OCI-LY3 (cell line): ENCODE measurements around the gene PCYT2.

Source experiments
- H2AFZ ChIP-seq: fragments of 200-600, 300-600 bp; shearing (Covaris generic); 2 replicates; pipeline ENCODE4 v1.6.0; 2014; ENCODE audit warnings: antibody characterized with exemption, low read depth, low read length
- H3K27ac ChIP-seq: fragments of 200-600, 300-600 bp; sonication (generic); 2 replicates; pipeline ENCODE4 v1.5.1; 2014; ENCODE audit warnings: mild to moderate bottlenecking, low read length, moderate library complexity, mixed read lengths
- H3K27me3 ChIP-seq: fragments of 200-600, 300-600 bp; sonication (generic); 2 replicates; pipeline ENCODE4 v1.6.1; 2014; ENCODE audit warnings: low read depth, low read length, mixed read lengths
- H3K36me3 ChIP-seq: fragments of 200-600, 300-600 bp; sonication (generic); replicated peaks from 2 replicates; pipeline ENCODE3; 2014; ENCODE audit warnings: low read depth, low read length, mixed read lengths
- H3K4me1 ChIP-seq: fragments of 300-600, 200-600 bp; sonication (generic); 2 replicates; pipeline ENCODE4 v1.6.1; 2014; ENCODE audit warnings: low read length, mixed read lengths
- H3K4me2 ChIP-seq: fragments of 200-600, 300-600 bp; sonication (generic); 2 replicates; pipeline ENCODE4 v1.6.1; 2014; ENCODE audit warnings: low read length, mixed read lengths
- H3K4me3 ChIP-seq: fragments of 300-600, 200-600 bp; sonication (generic); 2 replicates; pipeline ENCODE4 v1.5.1; 2014; ENCODE audit warnings: antibody characterized with exemption, mild to moderate bottlenecking, low read length, moderate library complexity
- H3K79me2 ChIP-seq: fragments of 300-600, 200-600 bp; shearing (Covaris generic); 2 replicates; pipeline ENCODE4 v1.6.1; 2014; ENCODE audit warnings: mild to moderate bottlenecking, low read length, mixed read lengths
- H3K9ac ChIP-seq: fragments of 300-600, 200-600 bp; shearing (Covaris generic); 2 replicates; pipeline ENCODE4 v1.6.0; 2014; ENCODE audit warnings: mild to moderate bottlenecking, low read length, moderate library complexity
- H3K9me3 ChIP-seq: fragments of 200-600, 300-600 bp; shearing (Covaris generic); 2 replicates; pipeline ENCODE4 v1.6.1; 2014; ENCODE audit warnings: low read length, mixed read lengths; ENCODE audit not compliant: insufficient read depth
- H4K20me1 ChIP-seq: fragments of 200-600, 300-600 bp; sonication (generic); 2 replicates; pipeline ENCODE4 v1.6.1; 2016; ENCODE audit warnings: low read length, mixed read lengths; ENCODE audit not compliant: insufficient read depth
- EZH2phosphoT487 ChIP-seq: fragments of 200-600 bp; shearing (Covaris generic); IDR thresholded peaks from 2 replicates; pipeline ENCODE4 v1.6.1; 2018; ENCODE audit warnings: antibody characterized with exemption, mixed run types, low read depth
- TF ChIP-seq, protein P1 (sequence below): fragments of 200-600, 300-600 bp; sonication (generic); IDR thresholded peaks from 2 replicates; pipeline ENCODE4 v1.5.1; 2014; ENCODE audit warnings: antibody characterized with exemption, low read length, low read depth

PCYT2 gene

DNA sequence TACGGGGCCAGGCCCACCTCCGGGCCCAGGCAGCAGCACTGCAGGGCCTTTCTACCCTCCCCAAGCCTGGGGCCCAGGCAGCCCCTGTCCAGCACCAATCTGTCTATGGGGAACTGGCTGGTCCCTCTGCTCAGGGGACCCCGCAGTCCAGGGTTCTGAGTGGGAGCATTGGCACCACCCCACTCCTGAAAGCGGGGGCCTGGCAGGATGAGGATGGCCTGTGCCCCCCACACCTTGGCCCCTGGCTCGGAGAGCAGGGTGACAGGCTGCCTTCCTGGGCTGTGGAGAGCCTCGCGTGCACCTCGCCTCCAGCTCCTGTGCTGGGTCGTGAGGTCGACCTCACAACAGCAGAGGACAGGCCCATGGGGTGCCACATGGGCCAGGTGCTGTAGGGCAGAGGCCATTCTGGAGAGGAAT lies 7.8 kb downstream of the PCYT2 start:
- no peaks in the 10 kb centered on the region for H4K20me1 ChIP-seq

DNA sequence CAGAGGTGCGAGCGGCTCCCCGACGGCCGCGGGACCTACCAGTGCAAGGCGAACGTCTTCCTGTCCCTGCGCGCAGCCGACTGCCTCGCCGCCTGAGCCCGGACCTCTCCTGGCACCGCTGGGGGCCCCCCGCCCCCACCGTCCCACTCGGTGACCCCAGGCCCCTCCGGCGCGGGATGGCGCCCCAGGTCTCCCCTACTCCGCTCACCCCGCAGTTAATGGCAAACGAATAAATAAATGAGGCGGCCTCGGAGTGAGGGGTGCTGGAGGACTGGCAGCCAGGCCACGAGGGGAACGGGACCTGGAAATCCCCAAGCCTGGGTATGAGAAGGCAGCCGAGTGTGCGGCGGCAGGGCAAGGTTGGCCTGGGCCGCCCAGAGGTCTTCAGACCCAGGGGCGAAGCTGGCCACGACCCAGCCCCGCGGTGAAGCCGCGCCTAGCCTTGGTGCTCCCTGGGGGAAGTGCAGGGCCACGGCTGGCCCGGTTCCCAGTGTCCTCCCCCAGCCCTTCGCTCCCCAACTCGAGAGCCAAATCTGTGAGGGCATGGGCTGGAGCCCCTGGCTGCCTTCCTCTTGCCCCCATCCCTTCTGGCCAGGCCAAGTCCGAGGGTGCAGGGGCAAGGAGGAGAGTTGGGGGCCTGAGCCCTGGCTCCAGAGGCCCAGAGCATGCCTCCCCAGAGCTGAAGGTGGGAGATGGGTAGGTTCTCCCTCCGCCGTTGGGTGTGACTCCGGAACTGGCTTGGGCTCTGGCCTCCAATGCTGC lies 8.4 kb downstream of the PCYT2 start:
- no peak overlapping the region for H3K4me3 ChIP-seq
- no peaks in the 10 kb centered on the region for H4K20me1 ChIP-seq
- no peak overlapping the region for H3K27ac ChIP-seq
- H3K4me1 ChIP-seq: no peaks in the 10 kb centered on the region; the same call in 1 of the 2 replicates
- no peaks in the 10 kb centered on the region for H3K9me3 ChIP-seq
- H3K79me2 ChIP-seq: no peaks in the 10 kb centered on the region
- H3K36me3 ChIP-seq: peaks cover 23% of the 10 kb centered on the region
- no peak overlapping the region for H2AFZ ChIP-seq
- H3K4me2 ChIP-seq: no peak overlapping the region
- H3K27me3 ChIP-seq: no peaks in the 10 kb centered on the region
- TF ChIP-seq, protein P1, sequence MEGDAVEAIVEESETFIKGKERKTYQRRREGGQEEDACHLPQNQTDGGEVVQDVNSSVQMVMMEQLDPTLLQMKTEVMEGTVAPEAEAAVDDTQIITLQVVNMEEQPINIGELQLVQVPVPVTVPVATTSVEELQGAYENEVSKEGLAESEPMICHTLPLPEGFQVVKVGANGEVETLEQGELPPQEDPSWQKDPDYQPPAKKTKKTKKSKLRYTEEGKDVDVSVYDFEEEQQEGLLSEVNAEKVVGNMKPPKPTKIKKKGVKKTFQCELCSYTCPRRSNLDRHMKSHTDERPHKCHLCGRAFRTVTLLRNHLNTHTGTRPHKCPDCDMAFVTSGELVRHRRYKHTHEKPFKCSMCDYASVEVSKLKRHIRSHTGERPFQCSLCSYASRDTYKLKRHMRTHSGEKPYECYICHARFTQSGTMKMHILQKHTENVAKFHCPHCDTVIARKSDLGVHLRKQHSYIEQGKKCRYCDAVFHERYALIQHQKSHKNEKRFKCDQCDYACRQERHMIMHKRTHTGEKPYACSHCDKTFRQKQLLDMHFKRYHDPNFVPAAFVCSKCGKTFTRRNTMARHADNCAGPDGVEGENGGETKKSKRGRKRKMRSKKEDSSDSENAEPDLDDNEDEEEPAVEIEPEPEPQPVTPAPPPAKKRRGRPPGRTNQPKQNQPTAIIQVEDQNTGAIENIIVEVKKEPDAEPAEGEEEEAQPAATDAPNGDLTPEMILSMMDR: no peak
- TF ChIP-seq EZH2phosphoT487: no peak
- no peak overlapping the region for H3K9ac ChIP-seq

More for the DNA sequence above, 7.8 kb downstream of the PCYT2 start:
- Histone ChIP-seq H3K36me3 (peaks cover 22% of the 10 kb centered on the region), H3K4me2 (no peak overlapping the region), H3K4me1 (no peaks in the 10 kb centered on the region; the same call in 1 of the 2 replicates), H2AFZ (no peak overlapping the region), H3K9ac (no peak overlapping the region), H3K27ac (no peak overlapping the region), H3K4me3 (no peak overlapping the region), H3K9me3 (no peaks in the 10 kb centered on the region), H3K79me2 (no peaks in the 10 kb centered on the region), H3K27me3 (no peaks in the 10 kb centered on the region)
- TF ChIP-seq EZH2phosphoT487: no peak
- TF ChIP-seq, protein P1: no peak

GRCh38 chr17:81902023-81902652 lies 9.1 kb downstream of the PCYT2 start, which contains the start of gene NPB:
Gene NPB (plus strand): TSS chr17:81902238. CDS start chr17:81902278, 40 bp downstream.
- no peak for TF ChIP-seq EZH2phosphoT487
- TF ChIP-seq, protein P1: no peak
- Histone ChIP-seq H3K4me1 (no peaks in the 10 kb centered on the region; the same call in 1 of the 2 replicates), H3K4me3 (no peak within 1 kb of the TSS), H3K79me2 (no peaks in the 10 kb centered on the region), H3K4me2 (no peak within 1 kb of the TSS), H3K9ac (no peak within 1 kb of the TSS), H2AFZ (no peak within 1 kb of the TSS), H3K36me3 (peaks cover 23% of the 10 kb centered on the region), H3K9me3 (no peaks in the 10 kb centered on the region), H3K27me3 (no peaks in the 10 kb centered on the region), H3K27ac (no peak within 1 kb of the TSS), H4K20me1 (no peaks in the 10 kb centered on the region)
